WTC11 (cell line): ENCODE results near the gene CYB561D2. TPM values are rescaled to one million over a fixed set of nuclear protein-coding genes. Genes with fewer than 3 reads are reported as not detected.

Experiments
- ATAC-seq: fragments of 200-7000 bp; cut with Tn5 transposase; 2 replicates; pipeline ENCODE4 v1.10.0; 2021; ENCODE audit warnings: mild to moderate bottlenecking, moderate library complexity
- CTCF ChIA-PET: fragments of 300-600 bp; sonication (Branson Sonifier 250); formaldehyde crosslinking; loops from one replicate; lab custom pipeline; 2021; ENCODE audit warnings: antibody characterized with exemption; lab: Charles Lee
- POLR2A ChIA-PET: fragments of 350-600 bp; sonication (Branson Sonifier 250); formaldehyde crosslinking; loops from one replicate; lab custom pipeline; 2021; ENCODE audit warnings: antibody characterized with exemption; lab: Charles Lee
- DNase-seq: peaks from one replicate; pipeline ENCODE4 v3.0.0; 2021; ENCODE audit warnings: low spot score
- H3K27ac Mint-ChIP-seq: 2 replicates; pipeline ENCODE4 v1.8.0; 2021; ENCODE audit warnings: mixed read lengths
- H3K27me3 Mint-ChIP-seq: 2 replicates; pipeline ENCODE4 v1.8.0; 2021; ENCODE audit warnings: low read depth, mild to moderate bottlenecking, moderate library complexity, mixed read lengths
- H3K36me3 Mint-ChIP-seq: 2 replicates; pipeline ENCODE4 v1.8.0; 2021; ENCODE audit warnings: mixed read lengths
- H3K4me1 Mint-ChIP-seq: 2 replicates; pipeline ENCODE4 v1.8.0; 2022; ENCODE audit warnings: mixed read lengths
- H3K4me3 Mint-ChIP-seq: 2 replicates; pipeline ENCODE4 v1.8.0; 2021; ENCODE audit warnings: mild to moderate bottlenecking, moderate library complexity, mixed read lengths
- H3K9me3 Mint-ChIP-seq: 2 replicates; pipeline ENCODE4 v1.8.0; 2021; ENCODE audit warnings: mixed read lengths
- CDX4 ChIP-seq: fragments of 250-450 bp; sonication (Bioruptor Pico); IDR thresholded peaks from 2 replicates; pipeline ENCODE4 v1.9.0; 2021; ENCODE audit warnings: moderate library complexity, mild to moderate bottlenecking, inconsistent platforms, borderline replicate concordance
- ESRRA ChIP-seq: sonication (generic); formaldehyde crosslinking; IDR thresholded peaks from 2 replicates; pipeline ENCODE4 v1.8.1; 2022; ENCODE audit warnings: mild to moderate bottlenecking, missing genetic modification reagents, borderline replicate concordance
- FOXP4 ChIP-seq: sonication (generic); formaldehyde crosslinking; IDR thresholded peaks from 2 replicates; pipeline ENCODE4 v1.8.0; 2022; ENCODE audit warnings: mild to moderate bottlenecking, missing genetic modification reagents
- MYBL2 ChIP-seq: sonication (generic); formaldehyde crosslinking; IDR thresholded peaks from 2 replicates; pipeline ENCODE4 v1.8.1; 2023; ENCODE audit warnings: mild to moderate bottlenecking, moderate library complexity, missing genetic modification reagents
- NFATC4 ChIP-seq: fragments of 250-450 bp; sonication (Bioruptor Pico); IDR thresholded peaks from 2 replicates; pipeline ENCODE4 v1.9.0; 2021; ENCODE audit warnings: mild to moderate bottlenecking
- NFE2L1 ChIP-seq: sonication (generic); formaldehyde crosslinking; IDR thresholded peaks from 2 replicates; pipeline ENCODE4 v1.8.1; 2023; ENCODE audit warnings: missing genetic modification reagents
- NR3C1 ChIP-seq: sonication (generic); formaldehyde crosslinking; conservative IDR thresholded peaks from 2 replicates; pipeline ENCODE4 v1.8.1; 2023; ENCODE audit warnings: low read depth, mild to moderate bottlenecking, missing genetic modification reagents
- OVOL2 ChIP-seq: fragments of 250-450 bp; sonication (Bioruptor Pico); IDR thresholded peaks from 2 replicates; pipeline ENCODE4 v1.9.0; 2021; ENCODE audit warnings: mild to moderate bottlenecking, borderline replicate concordance
- PREB ChIP-seq: sonication (generic); formaldehyde crosslinking; IDR thresholded peaks from 2 replicates; pipeline ENCODE4 v1.8.1; 2022; ENCODE audit warnings: mild to moderate bottlenecking, missing genetic modification reagents, moderate library complexity, borderline replicate concordance
- RORB ChIP-seq: fragments of 250-450 bp; sonication (Bioruptor Pico); IDR thresholded peaks from 2 replicates; pipeline ENCODE4 v1.9.0; 2021; ENCODE audit warnings: mild to moderate bottlenecking
- TEAD4 ChIP-seq: sonication (generic); formaldehyde crosslinking; IDR thresholded peaks from 2 replicates; pipeline ENCODE4 v1.8.0; 2022; ENCODE audit warnings: mild to moderate bottlenecking, missing genetic modification reagents
- ZNF121 ChIP-seq: sonication (generic); formaldehyde crosslinking; IDR thresholded peaks from 2 replicates; pipeline ENCODE4 v1.8.0; 2023; ENCODE audit warnings: missing genetic modification reagents
- ZNF219 ChIP-seq: sonication (generic); formaldehyde crosslinking; IDR thresholded peaks from 2 replicates; pipeline ENCODE4 v1.8.0; 2023; ENCODE audit warnings: missing genetic modification reagents, mild to moderate bottlenecking, borderline replicate concordance
- ZNF396 ChIP-seq: fragments of 250-450 bp; sonication (Bioruptor Pico); IDR thresholded peaks from 2 replicates; pipeline ENCODE4 v1.8.0; 2021; ENCODE audit warnings: mild to moderate bottlenecking, moderate library complexity, borderline replicate concordance
- ZNF512 ChIP-seq: sonication (generic); formaldehyde crosslinking; IDR thresholded peaks from 2 replicates; pipeline ENCODE4 v1.8.1; 2022; ENCODE audit warnings: missing genetic modification reagents, borderline replicate concordance
- total RNA-seq: library from RNA; stranded (reverse); gene quantifications from 3 replicates; pipeline ENCODE4 v1.2.3, GENCODE V29; 2021
- TF ChIP-seq, protein P1 (sequence below): sonication (generic); formaldehyde crosslinking; IDR thresholded peaks from 2 replicates; pipeline ENCODE4 v1.8.1; 2023; ENCODE audit warnings: mild to moderate bottlenecking, missing genetic modification reagents, moderate library complexity
- TF ChIP-seq, protein P2 (sequence below): fragments of 200-600 bp; IDR thresholded peaks from 2 replicates; pipeline ENCODE4 v1.8.0; 2022; ENCODE audit warnings: antibody characterized with exemption

Gene CYB561D2
- total RNA-seq, 1 experiment from 2014 or later = 9.8 TPM

GRCh38 chr3:50353245-50354004 is 2.8 kb downstream of the CYB561D2 start:
- Mint-ChIP-seq H3K4me1 (peaks cover 28% of the 10 kb centered on the region), H3K27ac (no peak overlapping the region), H3K4me3 (no peak overlapping the region), H3K27me3 (no peaks in the 10 kb centered on the region), H3K36me3 (peaks cover 16% of the 10 kb centered on the region), H3K9me3 (no peaks in the 10 kb centered on the region)
- ChIA-PET POLR2A (no interaction called here), CTCF (interaction anchor here (0.5 to 2.1 kb wide), 9 partner anchors 13 to 214 kb away, joined by 3 to 10 read pairs (median 4); partner anchors contain the start of genes C3orf18, HYAL1 and RASSF1)
- TF ChIP-seq MYBL2 (no peak), TEAD4 (no peak), OVOL2 (CRISPR knock-in tag) (no peak)
- DNase-seq (no peak), ATAC-seq (no peak)

DNA sequence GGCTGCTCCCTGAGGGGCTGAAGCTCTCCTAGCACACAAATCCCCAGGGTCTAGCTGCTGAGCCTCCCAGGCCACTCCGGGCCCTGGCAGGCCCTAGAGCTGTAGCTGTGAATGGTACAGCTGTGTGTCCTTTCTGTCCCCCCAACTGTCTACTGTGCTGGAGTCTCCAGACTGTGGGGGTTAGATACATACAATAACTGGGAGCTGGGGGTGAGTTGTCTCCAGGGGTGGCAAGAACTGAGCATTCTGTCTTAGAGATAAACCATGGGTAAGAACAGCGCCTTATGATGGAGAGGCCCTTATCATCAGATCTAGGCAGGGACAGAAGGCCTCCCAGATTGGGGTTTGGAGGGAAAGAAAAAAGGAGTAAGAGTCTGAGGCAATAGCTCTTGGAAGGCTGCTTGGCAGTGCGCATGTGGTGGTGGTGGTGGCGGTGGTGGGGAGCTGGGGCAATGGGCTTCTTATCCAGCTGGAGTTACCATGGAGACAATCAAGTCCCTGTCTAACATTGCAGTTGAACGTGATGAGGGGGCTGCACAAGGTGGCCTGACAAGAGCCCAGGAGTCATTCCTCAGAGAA is 3.6 kb downstream of the CYB561D2 start:
- ATAC-seq = no peak
- no peak for TF ChIP-seq ZNF121 (CRISPR knock-in tag)
- no peak for TF ChIP-seq ZNF512 (CRISPR knock-in tag)
- no peak for TF ChIP-seq NFE2L1
- no peak for TF ChIP-seq PREB (CRISPR knock-in tag)
- TF ChIP-seq CDX4 (CRISPR knock-in tag) = no peak
- TF ChIP-seq NFATC4 (CRISPR knock-in tag) = no peak
- TF ChIP-seq, protein P1, sequence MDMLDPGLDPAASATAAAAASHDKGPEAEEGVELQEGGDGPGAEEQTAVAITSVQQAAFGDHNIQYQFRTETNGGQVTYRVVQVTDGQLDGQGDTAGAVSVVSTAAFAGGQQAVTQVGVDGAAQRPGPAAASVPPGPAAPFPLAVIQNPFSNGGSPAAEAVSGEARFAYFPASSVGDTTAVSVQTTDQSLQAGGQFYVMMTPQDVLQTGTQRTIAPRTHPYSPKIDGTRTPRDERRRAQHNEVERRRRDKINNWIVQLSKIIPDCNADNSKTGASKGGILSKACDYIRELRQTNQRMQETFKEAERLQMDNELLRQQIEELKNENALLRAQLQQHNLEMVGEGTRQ (CRISPR knock-in tag) = no peak
- TF ChIP-seq NR3C1 = no peak
- TF ChIP-seq, all 79 proteins: peak for 0
- H3K27me3 Mint-ChIP-seq = no peaks in the 10 kb centered on the region
- ChIA-PET POLR2A (interaction anchor here (0.6 kb wide), 1 partner anchor 1614 kb away, joined by 5 read pairs; no protein-coding TSS in a partner anchor), CTCF (interaction anchor here (0.5 to 2.1 kb wide), 3 partner anchors 17 to 188 kb away, joined by 4 to 10 read pairs (median 6); no protein-coding TSS in a partner anchor)
- H3K4me1 Mint-ChIP-seq = peaks cover 32% of the 10 kb centered on the region
- no peak for DNase-seq
- no peaks in the 10 kb centered on the region for H3K9me3 Mint-ChIP-seq
- H3K4me3 Mint-ChIP-seq = no peak overlapping the region
- peaks cover 14% of the 10 kb centered on the region for H3K36me3 Mint-ChIP-seq
- H3K27ac Mint-ChIP-seq = no peak overlapping the region

DNA sequence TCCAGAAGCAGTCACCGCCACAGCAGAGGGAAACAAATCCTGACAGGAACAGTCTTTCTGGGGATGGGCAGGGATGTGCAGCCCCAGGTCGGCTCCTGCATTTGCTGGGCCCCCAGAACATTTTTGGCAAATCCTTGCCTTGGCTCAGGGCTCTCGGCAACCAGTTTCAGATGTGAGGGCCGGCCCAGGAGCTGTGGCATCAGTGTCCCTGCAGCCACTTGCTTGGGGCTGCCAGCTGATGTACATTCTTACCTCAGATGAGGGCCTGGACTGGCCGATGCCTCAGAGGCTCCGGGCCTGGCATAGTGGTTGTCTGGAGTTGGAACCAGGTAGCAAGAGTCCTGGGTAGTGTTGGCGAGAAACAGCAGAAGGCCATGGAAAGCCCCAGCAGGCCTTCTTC is 4.2 kb downstream of the CYB561D2 start:
- Mint-ChIP-seq H3K27ac (no peak overlapping the region), H3K9me3 (no peaks in the 10 kb centered on the region), H3K36me3 (peaks cover 14% of the 10 kb centered on the region), H3K27me3 (no peaks in the 10 kb centered on the region), H3K4me3 (no peak overlapping the region), H3K4me1 (peaks cover 34% of the 10 kb centered on the region)
- ATAC-seq (no peak), DNase-seq (no peak)
- ChIA-PET CTCF (no interaction called here), POLR2A (interaction anchor here (0.6 kb wide), 1 partner anchor 1613 kb away, joined by 5 read pairs; no protein-coding TSS in a partner anchor)
- TF ChIP-seq RORB (CRISPR knock-in tag) (no peak), FOXP4 (no peak), ESRRA (no peak), ZNF396 (CRISPR knock-in tag) (no peak), ZNF219 (CRISPR knock-in tag) (no peak)
- TF ChIP-seq, protein P2, sequence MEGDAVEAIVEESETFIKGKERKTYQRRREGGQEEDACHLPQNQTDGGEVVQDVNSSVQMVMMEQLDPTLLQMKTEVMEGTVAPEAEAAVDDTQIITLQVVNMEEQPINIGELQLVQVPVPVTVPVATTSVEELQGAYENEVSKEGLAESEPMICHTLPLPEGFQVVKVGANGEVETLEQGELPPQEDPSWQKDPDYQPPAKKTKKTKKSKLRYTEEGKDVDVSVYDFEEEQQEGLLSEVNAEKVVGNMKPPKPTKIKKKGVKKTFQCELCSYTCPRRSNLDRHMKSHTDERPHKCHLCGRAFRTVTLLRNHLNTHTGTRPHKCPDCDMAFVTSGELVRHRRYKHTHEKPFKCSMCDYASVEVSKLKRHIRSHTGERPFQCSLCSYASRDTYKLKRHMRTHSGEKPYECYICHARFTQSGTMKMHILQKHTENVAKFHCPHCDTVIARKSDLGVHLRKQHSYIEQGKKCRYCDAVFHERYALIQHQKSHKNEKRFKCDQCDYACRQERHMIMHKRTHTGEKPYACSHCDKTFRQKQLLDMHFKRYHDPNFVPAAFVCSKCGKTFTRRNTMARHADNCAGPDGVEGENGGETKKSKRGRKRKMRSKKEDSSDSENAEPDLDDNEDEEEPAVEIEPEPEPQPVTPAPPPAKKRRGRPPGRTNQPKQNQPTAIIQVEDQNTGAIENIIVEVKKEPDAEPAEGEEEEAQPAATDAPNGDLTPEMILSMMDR = no peak
